NCI-H446 (cell line): ENCODE results near the gene THAP2.
A peak's percentile ranks its signal among the peaks of the same experiment; 100 is the strongest.

Experiments used
- DNase-seq, 2 experiments: peaks; one replicate each; lab custom pipeline; 2025; lab: John Stamatoyannopoulos, UW

Gene THAP2

DNA sequence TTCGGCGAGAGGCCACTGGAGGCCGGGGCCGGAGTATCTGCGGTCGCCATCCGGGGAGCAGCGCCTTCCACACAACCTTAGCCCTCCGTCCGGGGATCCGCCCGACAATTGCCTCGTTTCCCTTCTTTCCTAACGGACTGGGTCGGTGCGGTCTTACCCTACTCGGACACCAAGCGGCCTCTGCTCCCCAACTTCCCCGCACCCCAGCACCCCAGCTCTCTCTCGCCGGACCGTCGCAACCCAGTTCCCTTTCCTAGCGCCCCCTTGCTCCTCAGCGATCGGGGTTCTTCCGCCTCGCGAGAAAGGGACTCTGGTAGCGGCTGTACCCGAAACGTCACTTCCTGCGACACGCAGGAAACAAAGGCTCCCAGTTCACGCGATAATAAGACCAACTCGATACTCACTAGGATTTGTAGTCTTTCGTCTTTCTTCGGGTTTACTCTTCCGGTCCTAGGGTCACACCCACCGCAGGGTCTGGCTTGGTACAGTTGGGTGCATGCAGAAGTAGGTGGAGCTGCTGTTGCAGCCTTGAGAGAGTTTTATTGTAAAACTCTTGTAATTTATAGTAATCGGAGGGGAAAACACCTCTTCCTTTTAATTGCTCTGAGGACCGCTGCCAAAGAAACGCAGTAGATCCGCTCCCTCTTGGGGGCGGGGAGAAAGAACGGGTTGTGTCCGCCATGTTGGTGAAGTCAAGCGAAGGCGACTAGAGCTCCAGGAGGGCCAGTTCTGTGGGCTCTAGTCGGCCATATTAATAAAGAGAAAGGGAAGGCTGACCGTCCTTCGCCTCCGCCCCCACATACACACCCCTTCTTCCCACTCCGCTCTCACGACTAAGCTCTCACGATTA is at the start of gene THAP2, which contains the start of gene ZFC3H1:
TSS of gene THAP2 (plus strand) at position 741 of the 850 bp plus-strand sequence. CDS start 209 bp downstream, outside the sequence.
TSS of gene ZFC3H1 (minus strand) at position 288 of the 850 bp plus-strand sequence. CDS start at position 50, 238 bp downstream.
- DNase-seq = peak; percentile 97

- no peak for DNase-seq
These were observed 42.2 kb upstream of the THAP2 start for GRCh38 chr12:71621938-71622337.

GRCh38 chr12:71625476-71625875 is 38.6 kb upstream of the THAP2 start:
- DNase-seq = no peak

DNA sequence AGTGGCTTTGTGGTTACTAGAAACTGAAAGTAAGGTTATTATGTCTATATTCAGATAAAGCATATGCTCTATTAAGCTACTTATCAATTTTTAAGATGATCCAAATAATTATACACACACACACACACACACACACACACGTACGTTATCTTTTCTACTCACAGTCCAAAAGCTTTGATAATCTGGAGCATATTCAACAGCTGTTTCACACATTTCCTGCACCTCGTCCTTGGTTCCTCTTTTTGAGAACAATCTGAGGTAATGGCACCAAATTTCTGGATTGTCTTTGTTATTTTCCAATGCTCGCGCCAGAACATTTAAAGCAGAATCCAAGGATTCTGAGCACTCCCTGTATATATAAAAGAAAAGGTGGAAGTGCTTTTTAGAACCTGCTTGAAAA is 38.0 kb upstream of the THAP2 start:
- DNase-seq = no peak

DNA sequence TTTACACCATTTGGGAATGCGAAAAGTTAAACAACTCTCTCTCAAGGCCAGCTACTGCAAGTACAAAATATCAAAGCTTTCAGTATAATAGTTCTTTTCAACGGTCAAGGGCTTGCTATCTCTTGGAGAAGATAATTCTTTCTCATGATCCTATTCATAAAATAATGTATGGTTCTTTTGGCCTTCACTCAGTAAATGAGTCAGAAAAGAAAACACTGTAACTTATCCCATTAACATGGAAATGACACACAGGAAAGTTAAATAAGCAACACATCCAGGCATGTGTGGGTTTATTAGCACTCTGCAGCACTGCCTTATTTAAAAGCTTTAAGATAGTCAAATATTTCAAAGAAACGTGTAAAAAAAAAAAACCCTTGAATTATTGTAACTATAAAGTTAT is 37.3 kb upstream of the THAP2 start:
- no peak for DNase-seq

DNA sequence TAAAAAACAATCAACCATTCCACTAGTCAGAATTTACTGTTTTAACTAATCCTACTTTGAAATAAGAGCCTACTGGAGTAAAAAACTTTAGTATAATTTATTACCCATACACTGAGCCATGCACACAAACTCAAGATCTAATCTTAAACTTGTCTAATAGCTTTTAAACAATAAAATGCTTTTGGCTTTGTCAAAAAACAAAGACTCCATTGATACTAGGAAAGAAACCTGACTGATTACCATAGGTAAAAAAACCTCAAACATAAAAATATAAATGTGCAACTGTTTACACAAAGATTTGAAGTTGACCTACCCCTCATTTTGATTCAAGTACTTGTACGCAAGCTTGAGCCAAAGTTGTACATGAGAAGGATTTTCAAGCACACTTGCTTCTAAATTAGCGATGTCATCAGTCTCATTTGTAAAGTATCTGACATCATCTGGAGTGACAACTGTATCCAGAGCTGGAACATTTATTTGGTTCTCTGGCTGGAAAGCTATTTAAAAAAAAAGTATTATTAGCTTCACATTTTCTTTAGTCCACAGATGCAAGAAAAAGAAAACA is 36.6 kb upstream of the THAP2 start:
- no peak for DNase-seq

GRCh38 chr12:71636704-71637115 is 27.4 kb upstream of the THAP2 start:
- peak; percentile 53 to 76 for DNase-seq

- no peak for DNase-seq
These were observed 25.6 kb upstream of the THAP2 start for GRCh38 chr12:71638499-71638898.

DNA sequence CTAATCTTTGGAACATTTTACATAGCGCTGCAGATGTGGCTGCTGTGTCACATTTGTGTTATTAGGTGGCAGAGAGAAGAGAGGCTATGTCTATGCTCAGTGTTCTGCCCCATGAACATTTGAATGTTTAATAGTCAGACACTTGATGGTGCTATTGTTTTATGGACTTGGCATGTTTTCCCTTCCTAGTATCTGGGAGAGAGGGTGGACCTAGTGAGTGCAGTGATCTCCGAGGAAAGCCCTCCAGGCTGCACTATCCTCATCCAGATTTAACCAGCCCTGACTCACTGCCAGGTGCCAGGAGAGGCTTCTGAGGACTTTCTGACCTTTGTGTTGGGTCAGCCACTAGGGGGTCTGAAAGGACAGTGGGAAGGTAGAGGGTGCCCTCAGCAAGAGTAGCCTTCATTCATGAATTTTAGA is 24.8 kb upstream of the THAP2 start:
- no peak for DNase-seq

GRCh38 chr12:71640316-71640715 is 23.8 kb upstream of the THAP2 start:
- no peak for DNase-seq

GRCh38 chr12:71641390-71641789 is 22.7 kb upstream of the THAP2 start:
- no peak for DNase-seq

GRCh38 chr12:71642264-71642663 is 21.8 kb upstream of the THAP2 start:
- no peak for DNase-seq

- no peak for DNase-seq
These were observed 18.8 kb upstream of the THAP2 start for GRCh38 chr12:71645268-71645667.

DNA sequence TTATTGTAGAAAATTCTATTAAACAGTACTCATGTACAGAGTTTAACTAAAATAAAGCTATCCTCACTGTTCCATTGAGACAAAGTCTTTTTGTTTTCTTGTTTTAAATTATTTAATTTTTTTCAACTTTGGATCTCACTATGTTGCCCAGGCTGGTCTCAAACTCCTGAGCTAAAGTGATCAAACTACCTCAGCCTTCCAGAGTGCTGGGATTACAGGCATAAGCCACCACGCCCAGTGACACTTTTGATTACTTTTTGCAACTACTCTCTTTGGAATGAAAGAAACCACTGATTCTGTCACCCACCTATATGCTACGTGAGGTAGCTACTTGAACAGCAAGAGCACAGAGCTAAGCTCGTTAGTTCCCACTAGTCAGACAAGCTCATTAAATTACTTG is 17.6 kb upstream of the THAP2 start:
- no peak for DNase-seq

- DNase-seq = no peak
These were observed 15.6 kb upstream of the THAP2 start for GRCh38 chr12:71648537-71648936.

GRCh38 chr12:71649401-71649800 is 14.7 kb upstream of the THAP2 start:
- DNase-seq = no peak

DNA sequence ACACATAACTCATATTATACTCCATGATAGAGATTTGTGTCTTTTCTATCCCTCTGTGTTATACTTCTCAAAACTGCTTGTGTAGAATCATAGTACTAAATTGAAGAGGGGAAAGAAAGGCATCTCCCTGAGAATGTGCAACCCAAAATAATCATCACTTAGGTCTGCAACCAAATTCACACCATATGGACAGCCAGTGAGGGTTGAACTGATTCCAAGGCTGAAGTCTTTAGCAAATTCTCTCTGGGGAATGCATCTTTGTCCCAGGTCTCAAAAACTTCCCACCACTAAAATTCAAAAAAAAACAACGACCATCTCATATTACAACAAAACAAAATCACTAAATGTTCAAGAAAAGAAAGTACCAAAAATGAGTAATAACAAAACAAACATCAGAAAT is 11.4 kb upstream of the THAP2 start:
- DNase-seq = no peak

DNA sequence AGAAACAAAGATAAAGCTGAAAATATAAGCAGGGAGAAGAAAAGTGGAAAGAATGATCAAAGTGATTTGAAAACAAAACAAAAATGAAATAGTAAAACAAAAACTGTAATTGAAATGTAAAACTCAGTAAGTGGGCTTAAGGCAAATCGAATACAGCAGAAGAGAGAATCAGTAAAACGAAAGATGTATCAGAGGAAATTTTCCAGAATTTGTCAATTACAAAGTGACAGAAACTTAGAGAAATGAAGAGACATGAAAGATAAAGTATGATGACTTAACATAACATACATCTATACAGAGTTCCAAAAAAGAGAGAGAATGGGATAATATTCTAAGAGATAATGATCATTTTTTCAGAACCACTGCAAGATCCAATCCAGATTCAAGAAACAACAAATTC is 11.0 kb upstream of the THAP2 start:
- no peak for DNase-seq

DNA sequence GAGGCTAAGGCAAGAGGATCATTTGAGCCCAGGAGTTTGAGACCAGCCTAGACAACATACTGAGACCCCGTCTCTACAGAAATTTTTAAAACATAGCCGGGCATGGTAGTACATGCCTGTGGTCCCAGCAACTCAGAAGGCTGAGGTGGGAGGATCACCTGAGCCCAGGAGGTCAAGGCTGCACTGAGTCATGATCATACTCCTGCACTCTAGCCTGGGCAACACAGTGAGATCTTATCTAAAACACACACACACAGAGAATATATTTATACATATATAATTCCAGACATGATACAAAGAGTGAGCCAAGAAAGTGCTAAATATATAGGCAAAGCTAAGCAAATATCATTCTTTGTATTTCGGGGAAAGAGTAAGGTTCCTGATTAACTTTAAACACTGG is 9.9 kb upstream of the THAP2 start:
- no peak for DNase-seq

- DNase-seq = no peak
These were observed 8.6 kb upstream of the THAP2 start for GRCh38 chr12:71655495-71655894.

- no peak for DNase-seq
These were observed 8.2 kb upstream of the THAP2 start for GRCh38 chr12:71655907-71656306.

DNA sequence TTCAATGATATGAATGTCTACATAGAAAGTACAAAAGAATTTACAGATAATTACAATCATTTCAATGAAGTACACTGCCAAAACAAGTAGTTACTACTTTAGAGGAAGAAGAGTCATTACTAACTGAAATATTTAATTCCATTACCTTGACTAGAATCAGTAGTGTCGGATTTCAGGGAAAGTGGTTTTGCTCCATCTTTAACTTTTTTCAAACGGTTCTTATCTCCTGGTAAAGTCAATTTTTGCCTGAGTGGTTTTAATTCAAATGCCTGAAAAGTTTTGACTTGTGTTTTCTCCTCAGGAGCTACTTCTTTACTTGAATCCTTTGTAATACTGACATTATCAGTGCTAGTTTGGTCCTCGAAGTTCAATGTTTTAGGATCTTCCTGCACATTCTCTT is 7.4 kb upstream of the THAP2 start:
- DNase-seq = no peak

GRCh38 chr12:71661977-71662530 is 2.0 kb upstream of the THAP2 start:
- no peak for DNase-seq
